Retina (tissue), 1 donor: ENCODE measurements around the gene GON7.
"Not testable (repeated sequence)": the region's sequence is repeated elsewhere in the genome, so short reads cannot be mapped to it uniquely, and the experiment has no call there.

Experiments
- DNase-seq: peaks from one replicate; pipeline ENCODE4 v3.0.0-alpha.2; 2016

GON7 gene, protein sequence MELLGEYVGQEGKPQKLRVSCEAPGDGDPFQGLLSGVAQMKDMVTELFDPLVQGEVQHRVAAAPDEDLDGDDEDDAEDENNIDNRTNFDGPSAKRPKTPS

DNA sequence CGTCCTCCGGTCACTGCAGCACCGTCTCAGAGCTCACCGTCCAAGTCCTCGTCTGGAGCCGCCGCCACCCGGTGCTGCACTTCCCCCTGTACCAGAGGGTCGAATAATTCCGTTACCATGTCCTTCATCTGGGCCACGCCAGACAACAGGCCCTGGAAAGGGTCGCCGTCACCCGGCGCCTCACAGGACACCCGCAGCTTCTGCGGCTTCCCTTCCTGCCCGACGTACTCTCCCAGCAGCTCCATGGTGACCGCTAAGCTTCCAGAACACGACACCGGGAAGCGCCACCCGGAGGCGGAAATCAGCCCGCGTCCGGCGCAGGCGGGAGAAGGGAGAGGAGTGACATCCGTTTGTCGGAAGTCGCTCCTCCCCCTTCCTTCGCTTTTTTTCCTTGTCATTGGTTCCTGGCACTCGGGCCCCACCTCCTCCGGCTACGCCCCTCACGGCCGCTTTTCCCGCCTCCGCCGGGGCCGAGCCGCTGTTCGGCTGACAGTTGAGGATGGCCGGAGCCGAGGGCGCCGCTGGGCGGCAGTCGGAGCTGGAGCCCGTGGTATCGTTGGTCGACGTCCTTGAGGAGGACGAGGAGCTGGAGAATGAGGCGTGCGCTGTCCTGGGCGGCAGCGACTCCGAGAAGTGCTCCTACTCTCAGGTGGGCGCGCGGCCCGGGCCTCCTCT, at the start of gene GON7, which contains the start of gene UBR7:
GON7 (minus strand) TSS at position 273 of the 675 bp plus-strand sequence; CDS start at position 245, 28 bp downstream.
UBR7 (plus strand) TSS at position 464 of the 675 bp plus-strand sequence; CDS start at position 500, 36 bp downstream.
- peak; percentile 97 for DNase-seq

DNA sequence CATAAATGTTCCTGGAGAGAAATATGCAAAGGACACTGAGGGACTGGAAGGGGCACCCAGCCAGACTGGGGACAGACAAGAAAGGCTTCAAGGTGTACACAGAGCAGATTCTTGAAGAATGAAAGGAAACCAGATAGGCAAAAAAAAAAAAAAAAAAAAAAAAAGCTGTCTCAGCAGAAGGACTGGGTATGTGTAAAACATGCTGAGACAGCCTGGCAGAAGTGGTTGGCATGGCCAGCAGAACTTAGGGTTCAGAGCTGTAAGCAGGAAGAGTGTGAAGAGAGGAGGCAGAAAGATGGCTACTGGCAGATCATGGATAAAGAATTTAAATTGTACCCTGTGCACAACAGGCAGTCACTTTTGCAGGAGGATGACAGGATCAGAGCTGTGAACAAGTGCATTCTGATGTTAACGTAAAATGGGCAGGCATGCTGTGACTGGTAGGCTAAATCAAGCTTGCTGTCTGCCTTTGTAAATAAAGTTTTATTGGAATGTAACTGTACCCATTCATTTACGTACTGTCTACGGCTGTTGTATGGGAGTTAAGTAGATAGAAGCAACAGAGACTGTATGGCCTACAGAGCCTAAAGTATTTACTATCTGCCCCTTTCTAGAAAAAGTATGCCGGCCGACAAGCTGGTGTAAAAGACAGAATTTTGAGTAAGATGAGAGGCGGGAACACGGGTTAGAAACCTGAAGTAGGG, 42.4 kb upstream of the GON7 start:
- DNase-seq = no peak

DNA sequence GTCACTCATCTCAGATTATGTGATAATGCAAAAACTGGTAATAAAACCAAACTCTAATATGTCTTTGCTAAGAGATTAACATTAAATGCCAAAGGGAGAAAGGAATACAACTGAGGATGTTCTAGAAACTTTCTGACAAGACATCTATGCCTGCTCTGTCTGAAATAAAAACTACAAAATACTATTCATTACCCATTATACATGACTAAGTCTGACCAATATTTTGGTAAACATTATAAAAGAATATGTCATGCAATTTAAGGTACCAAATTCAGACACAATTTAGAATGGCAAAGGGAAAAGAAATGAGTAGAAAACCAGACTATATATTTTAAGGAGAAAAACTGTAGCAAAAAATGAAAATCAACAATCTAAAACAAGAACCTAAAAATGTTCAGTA, 39.7 kb upstream of the GON7 start:
- DNase-seq = no peak

DNA sequence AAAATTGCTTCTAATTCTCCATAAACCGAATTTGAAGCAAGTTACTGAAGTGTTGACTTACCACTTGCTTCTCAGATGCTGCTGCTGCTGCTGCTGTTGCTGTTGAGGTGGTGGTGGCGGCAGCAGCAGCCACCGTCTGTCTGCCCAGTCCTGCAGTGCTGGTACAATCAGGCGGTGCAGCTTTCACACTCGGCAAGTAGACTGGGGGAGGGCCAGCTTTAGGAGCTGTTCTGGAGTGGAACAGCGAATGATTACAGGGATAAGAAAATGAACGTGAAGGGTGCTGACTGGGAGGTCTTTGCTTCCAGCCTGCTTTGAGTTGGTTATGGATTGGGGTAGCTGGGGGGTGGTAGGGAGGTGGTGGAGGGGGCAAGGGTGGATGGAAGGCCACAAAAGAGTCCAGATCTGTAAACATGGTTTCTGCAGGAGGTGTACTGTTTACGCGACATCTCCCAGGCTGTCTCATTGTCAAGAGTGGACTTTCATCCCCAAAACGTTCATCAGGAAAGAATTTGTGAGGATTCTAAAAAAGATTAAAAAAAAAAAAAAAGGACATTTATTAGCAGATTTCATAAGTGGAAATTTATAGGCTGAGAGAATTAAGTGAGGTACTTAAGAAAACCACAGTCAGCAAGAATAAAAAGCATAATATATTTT, 39.0 kb upstream of the GON7 start:
- DNase-seq = no peak

DNA sequence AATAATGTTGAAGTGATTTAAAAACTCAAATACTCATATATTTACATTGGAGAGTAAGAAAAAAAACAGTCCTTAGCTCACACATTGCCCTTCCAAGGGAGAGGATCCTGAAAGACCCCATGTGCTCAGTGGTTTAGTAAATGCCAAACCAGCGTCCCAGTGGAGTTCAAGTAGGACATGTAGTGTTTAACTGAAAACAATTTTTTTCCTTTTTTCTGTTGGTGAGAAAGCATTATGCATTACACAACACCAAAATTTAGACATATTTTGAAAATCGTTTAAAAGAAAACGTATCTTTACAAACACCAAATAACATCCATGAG, 33.8 kb upstream of the GON7 start:
- no peak for DNase-seq

DNA sequence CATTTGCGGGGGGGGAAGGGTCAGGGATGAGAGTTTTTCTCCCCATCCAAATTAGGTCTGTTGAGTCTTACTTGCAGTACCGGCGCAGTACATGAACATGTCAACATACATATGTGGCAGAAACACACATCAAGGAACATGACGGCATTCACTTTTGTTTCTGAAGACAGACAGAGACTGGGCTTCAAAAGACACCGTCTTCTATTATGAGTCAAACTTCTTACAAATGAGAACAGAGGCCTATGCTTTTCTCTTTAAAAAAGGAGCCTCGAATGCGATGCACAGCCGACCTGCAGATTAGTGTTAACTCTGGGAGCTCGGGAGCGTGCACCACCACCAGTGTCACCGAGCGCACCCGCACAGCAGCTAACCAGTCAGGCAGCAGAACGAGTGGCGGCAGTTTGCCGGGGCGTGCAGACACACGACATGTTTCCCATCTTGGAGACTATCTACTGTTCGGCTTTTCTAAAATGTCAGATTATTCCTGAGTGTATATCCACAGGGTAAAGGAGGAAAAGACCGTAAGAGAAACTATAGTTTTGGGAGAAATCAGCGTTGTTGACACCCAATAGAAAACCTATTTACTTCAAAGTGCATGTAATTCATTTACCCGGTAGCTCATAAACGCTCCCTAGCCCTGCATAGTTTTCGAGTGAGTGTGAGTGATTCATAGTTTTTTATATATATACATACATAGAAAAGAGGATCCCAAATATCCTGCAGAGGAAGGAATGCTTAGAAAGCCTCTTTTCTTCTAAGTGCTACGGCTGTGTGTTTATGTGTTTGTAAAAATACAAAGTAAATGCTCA, 33.2 kb upstream of the GON7 start:
- DNase-seq = no peak

DNA sequence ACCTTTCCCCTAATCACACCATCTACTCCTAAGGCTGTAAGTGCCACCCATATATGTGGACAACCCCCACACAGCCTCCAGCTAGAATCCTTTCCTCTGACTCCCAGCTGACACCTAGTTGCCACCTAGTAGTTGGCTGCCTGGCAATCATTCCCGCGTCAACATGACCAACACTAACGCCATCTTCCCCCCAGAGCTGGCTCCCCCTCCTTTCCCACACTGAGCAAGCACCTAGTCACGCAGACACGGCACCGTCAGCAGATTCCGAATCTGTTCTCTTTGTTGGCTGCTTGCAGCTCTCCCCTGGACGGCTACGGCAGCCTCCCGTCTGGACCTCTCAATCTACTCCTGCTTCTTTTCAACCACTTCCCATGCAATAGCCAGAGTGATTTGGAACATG, 27.9 kb upstream of the GON7 start:
- no peak for DNase-seq

DNA sequence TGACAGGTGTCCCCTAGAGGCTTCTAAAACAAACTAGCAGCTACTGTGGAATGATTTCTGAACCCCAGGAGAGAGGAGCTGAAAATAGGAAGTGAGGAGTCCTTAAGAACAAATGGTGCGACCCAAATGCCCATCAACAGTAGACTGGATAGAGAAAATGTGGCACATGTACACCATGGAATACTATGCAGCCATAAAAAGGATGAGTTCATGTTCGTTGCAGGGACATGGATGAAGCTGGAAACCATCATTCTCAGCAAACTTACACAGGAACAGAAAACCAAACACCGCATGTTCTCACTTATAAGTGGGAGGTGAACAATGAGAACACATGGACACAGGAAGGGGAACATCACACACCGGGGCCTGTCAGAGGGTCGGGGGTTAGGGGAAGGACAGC, 26.2 kb upstream of the GON7 start:
- DNase-seq = not testable (repeated sequence)

DNA sequence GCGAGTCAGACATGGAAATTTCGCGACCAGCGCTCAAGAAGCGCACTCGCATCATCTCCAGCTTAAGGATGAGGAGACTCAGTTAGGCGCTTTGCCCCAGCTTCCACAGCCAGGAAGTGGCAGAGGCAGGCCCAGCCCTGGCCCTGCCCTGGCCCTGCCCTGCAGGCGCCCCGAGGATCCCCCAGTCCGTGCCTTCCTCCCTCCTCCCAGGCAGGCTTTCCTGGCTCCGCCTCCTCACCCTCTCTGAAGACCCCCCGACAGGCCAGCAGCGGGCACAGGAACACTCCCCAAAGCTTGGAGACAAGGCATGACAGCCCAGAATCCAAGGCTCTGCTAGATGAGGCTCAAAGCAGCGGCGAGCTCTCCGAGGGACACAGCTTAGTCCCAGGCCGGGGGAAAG, 25.3 kb upstream of the GON7 start:
- DNase-seq = no peak

DNA sequence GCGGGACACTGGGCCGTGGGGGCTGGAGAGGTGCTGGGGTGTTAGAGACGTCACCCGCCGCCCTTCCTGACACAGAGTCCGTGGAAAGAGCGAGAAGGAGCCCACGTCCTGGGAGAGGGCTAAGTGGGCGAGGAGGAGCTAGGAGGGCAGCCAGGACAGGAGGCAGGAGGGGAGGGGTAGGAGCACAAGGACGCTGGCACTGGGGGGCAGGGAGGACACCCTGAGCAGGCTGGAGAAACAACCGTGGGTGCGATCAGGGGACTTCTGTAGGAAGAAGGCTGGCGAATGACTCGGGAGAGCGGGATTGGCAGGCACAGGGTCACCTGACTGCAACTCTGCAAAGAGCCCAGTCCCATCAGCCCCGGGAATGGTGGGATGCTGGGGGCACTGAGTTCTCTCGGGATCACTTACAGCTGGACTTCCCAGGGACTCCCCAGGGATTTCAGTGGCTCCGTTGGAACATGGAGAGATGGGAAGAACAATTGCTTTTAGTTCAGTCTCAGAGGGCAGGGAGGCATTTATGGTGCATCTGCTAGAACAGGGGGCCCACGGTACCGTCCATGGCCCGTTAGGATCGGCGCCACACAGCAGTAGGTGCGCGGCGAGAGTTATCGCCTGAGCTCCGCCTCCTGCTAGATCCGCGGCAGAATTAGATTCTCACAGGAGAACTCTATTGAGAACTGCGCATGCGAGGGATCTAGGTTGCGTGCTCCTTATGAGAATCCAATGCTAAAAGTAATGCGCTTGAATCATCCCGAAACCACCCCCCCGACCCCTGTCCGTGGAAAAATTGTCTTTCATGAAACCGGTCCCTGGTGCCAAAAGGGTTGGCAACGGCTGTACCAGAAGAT, 24.5 kb upstream of the GON7 start:
- DNase-seq = peak; percentile 70

DNA sequence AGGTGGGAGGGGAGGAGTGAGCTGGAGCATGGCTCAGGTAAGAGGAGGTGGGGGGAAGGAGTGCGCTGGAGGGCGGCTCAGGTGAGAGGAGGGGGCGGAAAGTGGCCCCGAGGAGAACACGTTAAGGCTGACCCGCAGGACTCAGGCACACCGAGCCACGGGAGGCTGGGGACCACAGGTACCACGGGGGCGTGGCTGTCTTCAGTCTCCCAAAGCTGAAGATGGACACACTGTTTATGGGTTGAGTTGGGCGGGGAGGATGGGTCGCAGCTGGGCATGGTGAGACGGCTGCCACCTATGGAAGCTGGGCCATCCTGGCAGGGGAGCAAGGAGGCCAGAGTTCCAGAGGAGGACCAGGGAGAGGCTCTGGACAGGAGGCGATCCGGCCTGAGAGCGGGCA, 23.7 kb upstream of the GON7 start:
- no peak for DNase-seq

DNA sequence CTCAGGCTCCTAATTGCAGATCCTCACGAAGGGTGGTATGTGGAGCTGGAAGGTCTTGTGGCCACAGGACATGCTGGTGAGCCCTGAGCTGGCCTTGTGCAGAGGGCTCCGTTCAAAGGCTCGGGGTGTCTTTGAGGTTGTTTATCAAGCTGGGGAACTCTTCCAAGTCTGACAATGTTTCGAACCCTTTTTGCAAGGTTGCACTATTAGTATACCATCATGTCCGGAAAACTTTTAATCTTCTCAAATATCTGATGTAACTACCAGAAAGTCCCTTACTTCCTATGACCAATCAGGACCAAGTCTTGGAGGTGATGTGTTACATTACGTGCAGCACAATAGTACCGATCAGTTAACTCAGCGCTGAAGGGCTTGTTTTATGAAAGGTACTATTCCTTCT, 21.7 kb upstream of the GON7 start:
- DNase-seq = no peak

DNA sequence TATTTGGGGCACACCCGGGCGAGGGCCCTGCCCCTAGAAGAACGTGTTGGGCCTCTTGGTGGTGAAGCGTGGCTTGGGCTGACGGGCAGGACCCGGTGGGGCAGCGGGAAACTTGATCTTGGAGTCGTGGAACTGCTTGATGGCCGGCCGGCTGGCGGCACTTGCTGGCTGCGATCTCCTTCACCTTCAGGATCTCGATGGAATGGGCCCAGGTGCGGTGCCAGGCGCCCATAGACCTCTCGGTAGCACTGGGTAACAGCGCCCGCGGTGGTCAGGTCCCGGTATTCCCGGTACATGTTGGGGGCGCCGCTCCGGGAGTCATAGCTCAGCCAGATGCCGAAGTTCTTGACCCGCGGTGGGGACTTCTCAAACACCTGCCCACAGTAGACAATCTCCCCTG, 16.7 kb upstream of the GON7 start:
- no peak for DNase-seq

DNA sequence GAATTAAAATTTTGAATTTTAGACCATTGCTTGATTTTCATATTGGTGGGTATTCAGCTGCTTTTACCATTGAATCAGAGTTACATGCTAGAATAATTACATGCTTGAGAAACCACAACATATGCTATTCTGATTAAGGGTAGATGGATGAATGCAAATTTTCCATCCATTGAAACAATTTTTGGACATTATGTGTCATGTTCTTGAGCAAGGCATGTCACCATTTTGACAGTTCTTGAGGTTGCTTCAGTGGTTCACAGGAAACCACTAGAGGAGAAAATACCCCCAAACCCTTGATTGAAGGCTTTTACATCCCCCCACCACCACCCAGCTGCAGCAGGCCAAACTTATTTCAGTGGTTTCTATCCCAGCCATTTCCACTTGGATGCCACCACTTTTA, 13.6 kb upstream of the GON7 start:
- DNase-seq = no peak

DNA sequence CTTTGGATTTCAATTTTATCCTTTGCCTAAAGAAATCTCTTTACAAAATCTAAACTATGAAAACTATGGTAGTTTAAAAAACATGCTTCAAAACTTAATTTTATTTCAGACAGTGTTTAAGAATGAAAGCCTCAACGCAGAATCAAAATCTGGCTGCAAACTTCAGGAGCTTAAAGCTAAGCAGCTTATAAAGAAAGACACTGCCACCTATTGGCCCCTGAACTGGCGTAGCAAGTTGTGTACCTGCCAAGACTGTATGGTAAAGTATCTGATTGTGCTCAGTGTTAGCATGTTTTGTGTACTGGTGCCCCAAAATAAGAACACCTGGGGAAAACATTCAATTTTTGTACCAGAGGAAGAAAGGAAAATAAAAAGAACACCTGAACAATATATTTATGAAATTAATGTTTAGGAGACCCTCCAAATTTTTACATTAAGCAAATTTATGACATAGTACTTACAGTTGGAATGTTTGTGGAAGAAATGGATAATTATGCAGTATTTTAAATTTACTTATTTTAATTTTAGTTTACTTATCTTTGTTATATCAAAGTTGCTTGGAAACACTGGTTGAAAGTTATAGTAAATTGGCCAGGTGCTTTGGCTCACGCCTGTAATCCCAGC, 12.3 kb upstream of the GON7 start:
- no peak for DNase-seq

DNA sequence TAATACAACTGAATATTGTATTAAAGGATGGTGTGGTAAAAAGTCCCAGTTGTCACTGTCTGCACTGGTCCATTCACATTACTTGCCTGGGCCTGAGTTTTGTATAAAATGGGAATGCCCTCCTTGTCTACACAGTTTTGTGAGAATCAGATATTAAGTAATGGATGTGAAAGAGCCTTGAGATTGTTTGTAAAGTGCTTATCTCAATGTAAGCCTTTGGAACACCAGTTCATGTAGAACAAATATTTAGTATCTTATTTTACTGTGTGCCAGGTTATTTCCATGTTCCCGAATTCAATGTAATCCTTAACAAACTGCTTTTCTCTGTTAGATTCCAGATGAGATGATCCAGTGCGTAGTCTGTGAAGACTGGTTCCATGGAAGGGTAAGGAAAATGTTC, 7.7 kb upstream of the GON7 start:
- no peak for DNase-seq

DNA sequence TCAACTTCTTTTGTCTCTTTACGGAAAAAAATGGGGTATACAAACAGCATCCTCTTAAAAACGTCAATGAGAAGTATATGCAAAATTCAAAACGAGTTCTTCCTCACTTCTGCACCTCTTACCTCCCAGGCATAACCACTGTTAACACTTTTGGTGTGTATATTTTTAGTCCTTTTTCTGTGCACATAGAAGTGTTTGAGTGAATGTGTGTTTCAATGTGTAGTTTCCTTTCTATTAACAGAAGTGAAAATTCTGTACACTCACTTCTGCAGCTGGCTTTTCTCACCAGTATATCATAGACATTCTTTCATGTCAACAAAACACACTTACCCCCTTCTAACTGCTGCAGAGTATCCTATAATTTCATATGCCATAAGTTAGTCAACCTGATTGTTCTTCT, 5.6 kb upstream of the GON7 start:
- no peak for DNase-seq

DNA sequence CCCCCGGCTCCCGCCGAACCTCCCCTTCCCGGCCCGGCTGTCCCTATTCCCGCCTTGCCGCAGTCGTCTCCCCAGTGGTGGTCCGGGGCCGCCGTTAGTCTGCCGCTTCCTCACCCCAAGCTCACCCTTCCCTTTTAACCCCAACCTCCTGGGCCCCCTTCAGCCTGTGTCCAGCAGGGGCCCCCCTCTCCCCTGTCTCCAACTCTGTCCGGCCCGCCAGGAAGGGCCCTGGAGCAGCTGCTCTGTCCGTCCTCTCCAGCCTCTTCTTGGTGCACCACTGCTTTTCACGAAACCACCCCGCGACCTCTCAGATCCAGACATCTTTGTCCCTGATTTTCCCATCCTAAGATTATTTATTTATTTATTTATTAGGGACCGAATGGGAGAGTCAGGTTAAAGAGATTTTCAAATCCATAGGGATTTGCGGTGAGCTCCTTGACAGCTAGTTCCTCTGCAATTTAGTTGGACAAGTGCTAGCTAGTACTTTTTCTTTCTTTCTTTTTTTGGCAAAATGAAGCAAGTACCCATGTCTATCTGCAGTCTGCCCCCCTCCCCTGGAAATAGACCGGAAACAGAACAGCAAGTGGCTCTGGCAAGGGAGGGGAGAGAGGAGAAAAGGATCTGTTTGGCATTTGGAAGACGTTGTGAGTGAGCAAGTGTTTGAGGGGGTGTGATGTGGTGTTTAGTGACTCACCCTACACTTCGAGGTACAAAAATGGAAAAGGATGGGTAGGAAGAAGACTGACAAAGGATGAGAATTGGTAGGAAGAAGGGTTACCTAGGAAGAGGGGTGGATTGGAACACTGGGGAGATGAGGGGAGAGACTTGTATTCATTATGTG, 823 bp upstream of the GON7 start:
- DNase-seq = no peak

DNA sequence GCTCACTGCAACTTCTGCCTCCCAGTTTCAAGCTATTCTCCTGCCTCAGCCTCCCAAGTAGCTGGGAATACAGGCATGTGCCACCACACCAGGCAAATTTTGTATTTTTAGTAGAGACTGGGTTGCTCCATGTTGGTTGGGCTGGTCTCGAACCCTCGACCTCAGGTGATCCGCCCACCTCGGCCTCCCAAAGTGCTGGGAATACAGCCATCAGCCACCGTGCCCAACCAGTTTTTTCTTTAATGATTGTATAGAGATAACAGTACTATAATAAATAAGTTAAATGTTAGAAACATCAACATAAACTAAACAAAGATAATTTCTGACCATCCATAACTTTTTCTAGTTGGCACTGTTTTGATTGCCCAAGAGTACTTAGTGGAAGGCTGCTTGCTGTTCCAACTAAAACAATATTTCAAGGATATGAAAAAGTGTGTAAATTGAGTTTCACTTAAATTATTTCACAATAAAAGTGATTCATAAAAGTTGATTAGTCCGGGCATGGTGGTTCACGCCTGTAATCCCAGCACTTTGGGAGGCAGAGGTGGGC, 5.6 kb downstream of the GON7 start:
- no peak for DNase-seq

DNA sequence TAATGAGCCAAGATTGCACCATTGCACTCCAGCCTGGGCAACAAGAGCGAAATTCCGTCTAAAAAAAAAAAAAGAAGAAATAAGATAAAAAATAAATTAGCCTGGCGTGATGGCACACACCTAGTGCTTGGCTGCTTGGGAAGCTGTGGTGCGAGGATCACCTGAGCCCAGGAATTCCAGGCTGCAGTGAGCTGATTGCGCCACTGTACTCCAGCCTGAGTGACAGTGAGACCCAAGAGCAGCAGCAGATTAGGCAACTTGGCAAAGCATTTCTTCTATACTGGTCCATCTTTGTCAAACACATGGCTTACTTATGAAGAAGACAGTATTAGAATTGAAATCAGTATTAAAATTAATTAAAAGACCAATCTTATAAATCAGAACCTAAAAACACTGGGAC, 6.3 kb downstream of the GON7 start:
- no peak for DNase-seq
